Testis (tissue), 2 donors: ENCODE measurements around the gene DLX3.

Experiments used
- POLR2A ChIP-seq: fragments of 450-650 bp; IDR thresholded peaks from one replicate; pipeline ENCODE4 v1.6.1; 2017; ENCODE audit warnings: antibody characterized with exemption, mild to moderate bottlenecking, moderate library complexity
- TF ChIP-seq, protein P1 (sequence below), 3 experiments: fragments of 450-650 bp in 2 of 3; fragments of 200-600 bp in 1 of 3; sonication (generic) in 1 of 3; IDR thresholded peaks; one replicate each; pipeline ENCODE4 v1.5.1; 2016 to 2019; ENCODE audit warnings: antibody characterized with exemption in 3 of 3, mild to moderate bottlenecking in 2 of 3, moderate library complexity in 1 of 3

DNA sequence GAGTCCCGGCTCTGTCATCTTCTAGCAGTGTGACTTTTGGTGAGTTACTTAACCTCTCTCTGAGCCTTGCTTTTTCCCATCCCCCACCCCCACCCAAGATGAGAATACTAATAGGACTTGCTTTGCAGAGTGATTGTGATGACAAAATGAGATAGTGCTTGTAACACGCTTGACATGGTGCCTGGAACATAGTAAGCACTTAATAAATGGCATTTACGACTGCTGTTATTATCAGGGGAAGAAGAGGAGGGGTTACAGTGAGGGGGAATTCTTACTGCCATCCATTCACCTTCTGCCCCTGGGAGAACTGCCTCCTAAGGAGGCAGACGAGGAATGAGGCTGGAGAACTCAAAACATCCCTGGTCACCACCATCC, 18.2 kb downstream of the DLX3 start:
- TF ChIP-seq POLR2A: no peak
- TF ChIP-seq, protein P1, sequence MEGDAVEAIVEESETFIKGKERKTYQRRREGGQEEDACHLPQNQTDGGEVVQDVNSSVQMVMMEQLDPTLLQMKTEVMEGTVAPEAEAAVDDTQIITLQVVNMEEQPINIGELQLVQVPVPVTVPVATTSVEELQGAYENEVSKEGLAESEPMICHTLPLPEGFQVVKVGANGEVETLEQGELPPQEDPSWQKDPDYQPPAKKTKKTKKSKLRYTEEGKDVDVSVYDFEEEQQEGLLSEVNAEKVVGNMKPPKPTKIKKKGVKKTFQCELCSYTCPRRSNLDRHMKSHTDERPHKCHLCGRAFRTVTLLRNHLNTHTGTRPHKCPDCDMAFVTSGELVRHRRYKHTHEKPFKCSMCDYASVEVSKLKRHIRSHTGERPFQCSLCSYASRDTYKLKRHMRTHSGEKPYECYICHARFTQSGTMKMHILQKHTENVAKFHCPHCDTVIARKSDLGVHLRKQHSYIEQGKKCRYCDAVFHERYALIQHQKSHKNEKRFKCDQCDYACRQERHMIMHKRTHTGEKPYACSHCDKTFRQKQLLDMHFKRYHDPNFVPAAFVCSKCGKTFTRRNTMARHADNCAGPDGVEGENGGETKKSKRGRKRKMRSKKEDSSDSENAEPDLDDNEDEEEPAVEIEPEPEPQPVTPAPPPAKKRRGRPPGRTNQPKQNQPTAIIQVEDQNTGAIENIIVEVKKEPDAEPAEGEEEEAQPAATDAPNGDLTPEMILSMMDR (IDR thresholded peaks at IDR 0.05): no peak
